H9 (cell line): ENCODE data around the gene GALR2. TPM values are rescaled to one million over a fixed set of nuclear protein-coding genes. Genes with fewer than 3 reads are reported as not detected.
A peak's percentile ranks its signal among the peaks of the same experiment; 100 is the strongest.

Experiments used
- DNase-seq: peaks from one replicate; pipeline ENCODE4 v3.0.0-alpha.2; 2017
- H2AFZ ChIP-seq: one replicate; pipeline ENCODE4 v1.6.1; 2013; ENCODE audit warnings: mild to moderate bottlenecking, low read length, control low read depth, moderate library complexity
- H2AK5ac ChIP-seq: 2 replicates; pipeline ENCODE4 v1.6.1; 2013; ENCODE audit warnings: low read length, control low read depth, mixed read lengths; ENCODE audit not compliant: insufficient read length
- H2BK120ac ChIP-seq: one replicate; pipeline ENCODE4 v1.6.1; 2013; ENCODE audit warnings: low read depth, mild to moderate bottlenecking, low read length, control low read depth, inconsistent platforms; ENCODE audit not compliant: poor library complexity, severe bottlenecking
- H2BK12ac ChIP-seq: 2 replicates; pipeline ENCODE4 v1.6.1; 2013; ENCODE audit warnings: low read length, control low read depth, mixed read lengths, low read depth; ENCODE audit not compliant: insufficient read length
- H2BK15ac ChIP-seq: 2 replicates; pipeline ENCODE4 v1.6.1; 2013; ENCODE audit warnings: low read depth, low read length, control low read depth
- H2BK20ac ChIP-seq: one replicate; pipeline ENCODE4 v1.6.1; 2013; ENCODE audit warnings: low read depth, mild to moderate bottlenecking, low read length, control low read depth, inconsistent platforms; ENCODE audit not compliant: poor library complexity, severe bottlenecking
- H2BK5ac ChIP-seq: 2 replicates; pipeline ENCODE4 v1.6.1; 2013; ENCODE audit warnings: low read length, control low read depth, mixed read lengths; ENCODE audit not compliant: insufficient read length
- H3K14ac ChIP-seq: 2 replicates; pipeline ENCODE4 v1.6.1; 2013; ENCODE audit warnings: low read length, control low read depth; ENCODE audit not compliant: insufficient read depth
- H3K18ac ChIP-seq: 2 replicates; pipeline ENCODE4 v1.6.1; 2013; ENCODE audit warnings: low read depth, mild to moderate bottlenecking, mixed read lengths, low read length, control low read depth; ENCODE audit not compliant: insufficient read length
- H3K23ac ChIP-seq: 2 replicates; pipeline ENCODE4 v1.6.1; 2013; ENCODE audit warnings: low read length, control low read depth, mixed read lengths, low read depth; ENCODE audit not compliant: insufficient read length
- H3K23me2 ChIP-seq: 2 replicates; pipeline ENCODE4 v1.6.1; 2013; ENCODE audit warnings: low read depth, mild to moderate bottlenecking, mixed read lengths, low read length, control low read depth; ENCODE audit not compliant: insufficient read length, poor library complexity, severe bottlenecking
- H3K27ac ChIP-seq: 2 replicates; pipeline ENCODE4 v1.5.1; 2013; ENCODE audit warnings: low read length, control low read depth, mixed read lengths, low read depth; ENCODE audit not compliant: insufficient read length
- H3K27me3 ChIP-seq: 2 replicates; pipeline ENCODE4 v1.6.1; 2013; ENCODE audit warnings: low read length, control low read depth, inconsistent platforms; ENCODE audit not compliant: insufficient read depth
- H3K4ac ChIP-seq: 2 replicates; pipeline ENCODE4 v1.6.1; 2013; ENCODE audit warnings: low read depth, mild to moderate bottlenecking, control low read depth, inconsistent platforms, low read length, moderate library complexity
- H3K4me1 ChIP-seq: 2 replicates; pipeline ENCODE4 v1.6.1; 2013; ENCODE audit warnings: low read length, control low read depth, inconsistent platforms; ENCODE audit not compliant: insufficient read depth
- H3K4me2 ChIP-seq: 2 replicates; pipeline ENCODE4 v1.6.1; 2013; ENCODE audit warnings: low read length, control low read depth, mixed read lengths; ENCODE audit not compliant: insufficient read length, insufficient read depth
- H3K56ac ChIP-seq: 2 replicates; pipeline ENCODE4 v1.6.1; 2013; ENCODE audit warnings: low read depth, mild to moderate bottlenecking, mixed read lengths, low read length, control low read depth; ENCODE audit not compliant: insufficient read length
- H3K79me1 ChIP-seq: 2 replicates; pipeline ENCODE4 v1.6.1; 2013; ENCODE audit warnings: low read depth, mild to moderate bottlenecking, moderate library complexity, low read length, control low read depth, inconsistent platforms; ENCODE audit not compliant: insufficient read depth, poor library complexity, severe bottlenecking
- H3K79me2 ChIP-seq: 2 replicates; pipeline ENCODE4 v1.6.1; 2013; ENCODE audit warnings: low read length, control low read depth, inconsistent platforms; ENCODE audit not compliant: insufficient read depth
- H3K9ac ChIP-seq: 2 replicates; pipeline ENCODE4 v1.6.1; 2013; ENCODE audit warnings: low read length, control low read depth, mixed read lengths; ENCODE audit not compliant: insufficient read length; ENCODE audit errors: extremely low read depth
- H3K9me3 ChIP-seq: one replicate; pipeline ENCODE4 v1.6.1; 2013; ENCODE audit warnings: low read depth, low read length, inconsistent platforms; ENCODE audit not compliant: control insufficient read depth
- H3T11ph ChIP-seq: one replicate; pipeline ENCODE4 v1.6.1; 2013; ENCODE audit warnings: mild to moderate bottlenecking, low read length, control low read depth, inconsistent platforms
- H4K20me1 ChIP-seq: one replicate; pipeline ENCODE4 v1.6.1; 2013; ENCODE audit not compliant: control insufficient read depth, insufficient read length, insufficient read depth
- H4K5ac ChIP-seq: 2 replicates; pipeline ENCODE4 v1.6.1; 2013; ENCODE audit warnings: low read depth, mild to moderate bottlenecking, mixed read lengths, low read length, control low read depth; ENCODE audit not compliant: insufficient read length
- H4K8ac ChIP-seq: replicated peaks from 2 replicates; pipeline ENCODE4 v1.6.1; 2013; ENCODE audit warnings: low read length, control low read depth, mixed read lengths, low read depth; ENCODE audit not compliant: insufficient read length
- H4K91ac ChIP-seq: 2 replicates; pipeline ENCODE4 v1.6.1; 2013; ENCODE audit warnings: low read depth, mild to moderate bottlenecking, moderate library complexity, mixed read lengths, low read length, control low read depth; ENCODE audit not compliant: insufficient read length
- H3K27ac Mint-ChIP-seq, 3 experiments: 2 replicates in 2 of 3; 3 replicates in 1 of 3; pipeline ENCODE4 v1.8.0; 2020 to 2021; ENCODE audit warnings: mixed read lengths in 3 of 3, mild to moderate bottlenecking in 1 of 3, moderate library complexity in 1 of 3
- H3K27me3 Mint-ChIP-seq: 2 replicates; pipeline ENCODE4 v1.8.0; 2021; ENCODE audit warnings: low read depth, mild to moderate bottlenecking, moderate library complexity, mixed read lengths
- H3K36me3 Mint-ChIP-seq, 3 experiments: 2 replicates in 2 of 3; 3 replicates in 1 of 3; pipeline ENCODE4 v1.8.0; 2020 to 2021; ENCODE audit warnings: low read depth in 3 of 3, mixed read lengths in 3 of 3; ENCODE audit not compliant: insufficient read depth in 1 of 3
- H3K4me1 Mint-ChIP-seq, 2 experiments: 2 replicates each; pipeline ENCODE4 v1.8.0; 2020; ENCODE audit warnings: mixed read lengths in 2 of 2
- H3K4me3 Mint-ChIP-seq, 2 experiments: 2 replicates in 1 of 2; 3 replicates in 1 of 2; pipeline ENCODE4 v1.8.0; 2020 to 2021; ENCODE audit warnings: mild to moderate bottlenecking in 2 of 2, mixed read lengths in 2 of 2, moderate library complexity in 1 of 2
- H3K9me3 Mint-ChIP-seq, 2 experiments: 2 replicates in 1 of 2; 3 replicates in 1 of 2; pipeline ENCODE4 v1.8.0; 2020; ENCODE audit warnings: mild to moderate bottlenecking in 2 of 2, mixed read lengths in 2 of 2, moderate library complexity in 1 of 2
- CTCF ChIP-seq: fragments of 200-600 bp; sonication (generic); conservative IDR thresholded peaks from 3 replicates; pipeline ENCODE4 v1.8.0; 2021; ENCODE audit warnings: antibody characterized with exemption, mild to moderate bottlenecking
- WGBS: extraction: QIAGEN DNeasy Blood & Tissue Kit; methylation state at CpG from one replicate; pipeline ENCODE4 v1.1.7; 2013; ENCODE audit warnings: missing lambda C conversion rate, low lambda C conversion rate, mixed read lengths; ENCODE audit not compliant: insufficient read length; ENCODE audit errors: extremely low coverage; 5-methylcytosine and 5-hydroxymethylcytosine counted together
- total RNA-seq: library from RNA; stranded (reverse); gene quantifications from 2 replicates; pipeline ENCODE4 v1.2.1, GENCODE V29; 2021

GALR2 gene
- total RNA-seq, 1 experiment from 2014 or later = 0.81 TPM

- Histone ChIP-seq H3K14ac (no peak overlapping the region), H3K4me1 (no peaks in the 10 kb centered on the region), H2BK120ac (no peak overlapping the region), H3K79me2 (no peaks in the 10 kb centered on the region), H3K23me2 (no peaks in the 10 kb centered on the region), H2BK15ac (no peak overlapping the region), H3K18ac (no peak overlapping the region), H3K9ac (no peak overlapping the region), H2BK5ac (no peak overlapping the region), H3K27ac (no peak overlapping the region), H3K56ac (no peak overlapping the region), H4K91ac (no peak overlapping the region), H4K8ac (no peak overlapping the region), H3K79me1 (no peaks in the 10 kb centered on the region), H2BK20ac (no peak overlapping the region), H3K4ac (no peak overlapping the region), H2AK5ac (no peak overlapping the region), H2AFZ (no peak overlapping the region), H4K5ac (no peak overlapping the region), H3K9me3 (no peaks in the 10 kb centered on the region), H3K23ac (no peak overlapping the region), H3K4me2 (no peak overlapping the region), H4K20me1 (no peaks in the 10 kb centered on the region), H3T11ph (no peak overlapping the region), H2BK12ac (no peak overlapping the region), H3K27me3 (no peaks in the 10 kb centered on the region)
- peak; percentile 74 for DNase-seq
- H3K9me3 Mint-ChIP-seq = no peaks in the 10 kb centered on the region
- no peaks in the 10 kb centered on the region for H3K27me3 Mint-ChIP-seq
- TF ChIP-seq CTCF = peak; percentile 60
- H3K27ac Mint-ChIP-seq = no peak overlapping the region; a peak in 3 of 7 replicates
- no peaks in the 10 kb centered on the region for H3K4me1 Mint-ChIP-seq
- peaks cover 18 to 83% (median 81%) of the 10 kb centered on the region in 3 experiments; a peak in 6 of 7 replicates for H3K36me3 Mint-ChIP-seq
- no CpG with 5 or more reads among the region's 25 CpGs for WGBS
- H3K4me3 Mint-ChIP-seq = no peak overlapping the region; a peak in 1 of 5 replicates
These were observed 13.7 kb downstream of the GALR2 start for GRCh38 chr17:76088041-76088867.
